Peyer's patch (tissue), 4 donors: Measurements from ENCODE around the gene NR0B2. TPM values are rescaled to one million over a fixed set of nuclear protein-coding genes. Genes with fewer than 3 reads are reported as not detected.
"Not testable (repeated sequence)": the region's sequence is repeated elsewhere in the genome, so short reads cannot be mapped to it uniquely, and the experiment has no call there.

Source experiments
- DNase-seq, 3 donors: peaks; one replicate each; pipeline ENCODE4 v3.0.0-alpha.2; 2017 to 2019
- H3K27ac ChIP-seq, 4 donors: fragments of 200-600 bp; sonication (generic); one replicate each; pipeline ENCODE4 v1.5.1; 2016 to 2019
- H3K27me3 ChIP-seq, 2 donors: fragments of 200-600 bp; sonication (generic); one replicate each; pipeline ENCODE4 v1.5.1; 2019
- H3K36me3 ChIP-seq, 3 donors: fragments of 200-600 bp; sonication (generic); one replicate each; pipeline ENCODE4 v1.5.1; 2016 to 2019
- H3K4me1 ChIP-seq, 4 donors: fragments of 200-600 bp; sonication (generic); one replicate each; pipeline ENCODE4 v1.5.1; 2016 to 2019
- H3K4me3 ChIP-seq, 4 donors: fragments of 200-600 bp; sonication (generic); 1 replicate in 3 of 4; 2 replicates in 1 of 4; pipeline ENCODE4 v1.5.1; 2016 to 2019; ENCODE audit warnings: mild to moderate bottlenecking in 1 of 4
- H3K9me3 ChIP-seq, 4 donors: fragments of 200-600 bp; sonication (generic); one replicate each; pipeline ENCODE4 v1.5.1; 2016 to 2019; ENCODE audit warnings: mild to moderate bottlenecking in 1 of 4
- CTCF ChIP-seq, 6 experiments: fragments of 450-650 bp in 4 of 6; fragments of 200-600 bp in 2 of 6; sonication (generic) in 1 of 6; IDR thresholded peaks; one replicate each; pipeline ENCODE4 v1.5.1; 2017 to 2019; ENCODE audit warnings: antibody characterized with exemption in 6 of 6, mild to moderate bottlenecking in 3 of 6, moderate library complexity in 1 of 6
- POLR2A ChIP-seq, 2 donors: fragments of 450-650 bp; IDR thresholded peaks; one replicate each; pipeline ENCODE4 v1.5.1; 2017; ENCODE audit warnings: antibody characterized with exemption in 2 of 2, mild to moderate bottlenecking in 2 of 2, moderate library complexity in 2 of 2
- total RNA-seq, 4 donors: library from RNA; depleted of rRNA; stranded (reverse); fragments of >200 nt; gene quantifications; one replicate each; pipeline ENCODE4 v1.1.0, GENCODE V29; 2016

The NR0B2 gene
- total RNA-seq, 4 donors from 2014 or later = 16.2 to 46.4 (median 30.7) TPM; not detected in 1

- no peak for TF ChIP-seq CTCF (IDR thresholded peaks at IDR 0.05)
- TF ChIP-seq POLR2A (IDR thresholded peaks at IDR 0.05) = no peak
- peaks cover 0 to 19% (median 0%) of the 10 kb centered on the region in 4 donors for H3K4me1 ChIP-seq
- H3K27me3 ChIP-seq = no peaks in the 10 kb centered on the region
- no peak for DNase-seq
- H3K9me3 ChIP-seq = no peaks in the 10 kb centered on the region
- H3K36me3 ChIP-seq = peaks cover 0 to 24% (median 0%) of the 10 kb centered on the region in 3 donors
- H3K4me3 ChIP-seq = no peak overlapping the region
- no peak overlapping the region for H3K27ac ChIP-seq
These were observed 36.8 kb upstream of the NR0B2 start for GRCh38 chr1:26950602-26951001.

- Histone ChIP-seq H3K9me3 (no peaks in the 10 kb centered on the region), H3K36me3 (peaks cover 0 to 30% (median 0%) of the 10 kb centered on the region in 3 donors), H3K27me3 (no peaks in the 10 kb centered on the region), H3K4me1 (peaks cover 0 to 19% (median 1%) of the 10 kb centered on the region in 4 donors), H3K4me3 (no peak overlapping the region), H3K27ac (no peak overlapping the region)
- DNase-seq = peak in 1 of 3 donors; percentile 43
- TF ChIP-seq CTCF (IDR thresholded peaks at IDR 0.05) = no peak
- TF ChIP-seq POLR2A (IDR thresholded peaks at IDR 0.05) = no peak
These were observed 36.1 kb upstream of the NR0B2 start for GRCh38 chr1:26949926-26950319.

GRCh38 chr1:26949266-26949925 lies 35.6 kb upstream of the NR0B2 start:
- Histone ChIP-seq H3K36me3 (peaks cover 0 to 36% (median 0%) of the 10 kb centered on the region in 3 donors), H3K4me1 (peaks cover 0 to 19% (median 1%) of the 10 kb centered on the region in 4 donors), H3K27me3 (no peaks in the 10 kb centered on the region), H3K27ac (no peak overlapping the region), H3K9me3 (no peaks in the 10 kb centered on the region), H3K4me3 (no peak overlapping the region)
- no peak for DNase-seq
- TF ChIP-seq POLR2A (IDR thresholded peaks at IDR 0.05) (no peak), CTCF (IDR thresholded peaks at IDR 0.05) (no peak)

- peaks cover 0 to 19% (median 1%) of the 10 kb centered on the region in 4 donors for H3K4me1 ChIP-seq
- not testable (repeated sequence) for H3K27me3 ChIP-seq, DNase-seq, H3K27ac ChIP-seq, H3K9me3 ChIP-seq, H3K4me3 ChIP-seq
- peaks cover 0 to 43% (median 0%) of the 10 kb centered on the region in 3 donors for H3K36me3 ChIP-seq
These were observed 34.9 kb upstream of the NR0B2 start for GRCh38 chr1:26948725-26949057.

GRCh38 chr1:26946270-26946669 lies 32.5 kb upstream of the NR0B2 start:
- Histone ChIP-seq H3K36me3 (peaks cover 0 to 61% (median 3%) of the 10 kb centered on the region in 3 donors), H3K27ac (peak overlapping the region in 2 of 4 donors; percentile 64 to 74), H3K9me3 (no peaks in the 10 kb centered on the region), H3K4me3 (no peak overlapping the region), H3K27me3 (no peaks in the 10 kb centered on the region), H3K4me1 (peaks cover 0 to 19% (median 1%) of the 10 kb centered on the region in 4 donors)
- TF ChIP-seq POLR2A (IDR thresholded peaks at IDR 0.05) (no peak), CTCF (IDR thresholded peaks at IDR 0.05) (no peak)
- DNase-seq = no peak

- TF ChIP-seq CTCF (IDR thresholded peaks at IDR 0.05) (peak in 3 of 6 experiments; percentile 40 to 56 (median 49)), POLR2A (IDR thresholded peaks at IDR 0.05) (no peak)
- peak overlapping the region in 2 of 4 donors; percentile 64 to 74 for H3K27ac ChIP-seq
These were observed 32.0 kb upstream of the NR0B2 start for GRCh38 chr1:26945728-26946127.

More at GRCh38 chr1:26945728-26946127, 32.0 kb upstream of the NR0B2 start:
- H3K36me3 ChIP-seq = peaks cover 0 to 59% (median 3%) of the 10 kb centered on the region in 3 donors
- no peaks in the 10 kb centered on the region for H3K27me3 ChIP-seq
- DNase-seq = peak in 2 of 3 donors; percentile 83 to 89
- H3K4me1 ChIP-seq = peaks cover 0 to 19% (median 1%) of the 10 kb centered on the region in 4 donors
- H3K4me3 ChIP-seq = no peak overlapping the region
- H3K9me3 ChIP-seq = no peaks in the 10 kb centered on the region
